Right lobe of liver (tissue), 4 donors: ENCODE results near the gene AIFM1.

Experiments used
- CTCF ChIP-seq, 4 donors: fragments of 200-600 bp in 3 of 4; fragments of 450-650 bp in 1 of 4; IDR thresholded peaks; one replicate each; pipeline versions ENCODE4 v1.5.1 to v1.8.0; 2016 to 2022; ENCODE audit warnings: antibody characterized with exemption in 4 of 4, mild to moderate bottlenecking in 2 of 4
- POLR2A ChIP-seq: fragments of 450-650 bp; IDR thresholded peaks from one replicate; pipeline ENCODE4 v1.6.1; 2017; ENCODE audit warnings: antibody characterized with exemption, mild to moderate bottlenecking
- donor health status: DM: no; HTN: no; CAD: no.
- donor health status: DM: no; HTN: no; CAD: no.
- donor health status: DM: no; HTN: yes; CAD: no.

- no peak for TF ChIP-seq CTCF (IDR thresholded peaks at IDR 0.05)
- TF ChIP-seq POLR2A, result no peak
Observed at GRCh38 chrX:130158311-130158710, 7.3 kb downstream of the AIFM1 start.
